ENCODE results near the gene NDUFAF7.
"Not testable (repeated sequence)": the region's sequence is repeated elsewhere in the genome, so short reads cannot be mapped to it uniquely, and the experiment has no call there.

The NDUFAF7 gene

DNA sequence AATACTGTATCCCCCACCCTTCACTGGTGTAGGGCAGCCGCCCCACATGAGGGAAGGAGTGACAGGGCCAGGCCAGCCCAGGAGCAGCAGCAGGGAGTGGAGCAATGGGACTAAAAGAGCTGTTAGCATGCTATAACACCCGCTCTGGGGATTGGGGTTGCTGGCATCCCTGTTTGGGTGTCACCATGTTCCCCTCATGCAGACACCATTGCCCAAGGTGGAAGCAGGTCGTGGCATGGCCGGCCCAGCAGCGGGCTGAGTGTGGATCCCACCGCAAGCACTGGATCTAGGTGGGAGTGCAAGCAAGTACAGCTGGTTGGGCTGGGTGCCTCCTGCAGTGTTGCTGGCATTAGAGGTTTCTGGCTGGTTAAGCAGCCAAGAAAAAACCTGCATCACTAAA is 39.7 kb upstream of the NDUFAF7 start:
- peaks cover 5% of the 10 kb centered on the region for H3K4me1 ChIP-seq (ENCODE audit: insufficient read depth, low read length, severe bottlenecking)
- no peak overlapping the region for H3K4me2 ChIP-seq (ENCODE audit: low read length)
- H3K9me2 ChIP-seq (ENCODE audit: low read depth, low read length): no peaks in the 10 kb centered on the region
- no peaks in the 10 kb centered on the region for H3F3A ChIP-seq (ENCODE audit: insufficient read depth, low read length)
- no peaks in the 10 kb centered on the region for H3K36me3 ChIP-seq (ENCODE audit: insufficient read depth, low read length)
- no peaks in the 10 kb centered on the region for H3K79me2 ChIP-seq (ENCODE audit: insufficient read depth, low read length)
- no peaks in the 10 kb centered on the region; the same call in 1 of the 2 replicates for H3K27me3 ChIP-seq (ENCODE audit: insufficient read depth, low read length)
- H3K9ac ChIP-seq (ENCODE audit: low read length): no peak overlapping the region
- no peak overlapping the region for H3K4me3 ChIP-seq (ENCODE audit: low read depth, low read length, poor library complexity, severe bottlenecking)
- no peak overlapping the region for H3K27ac ChIP-seq (ENCODE audit: low read depth, low read length, poor library complexity, severe bottlenecking)
- no peaks in the 10 kb centered on the region for H4K20me1 ChIP-seq (ENCODE audit: insufficient read depth, low read length)
- no peaks in the 10 kb centered on the region for H3K9me3 ChIP-seq (ENCODE audit: low read length)
- TF ChIP-seq CTCF (IDR thresholded peaks at IDR 0.05; ENCODE audit: low read length) (no peak), EZH2 (IDR thresholded peaks at IDR 0.05; ENCODE audit: borderline replicate concordance, low read length) (no peak)
- H2AFZ ChIP-seq (ENCODE audit: low read length): no peak overlapping the region

DNA sequence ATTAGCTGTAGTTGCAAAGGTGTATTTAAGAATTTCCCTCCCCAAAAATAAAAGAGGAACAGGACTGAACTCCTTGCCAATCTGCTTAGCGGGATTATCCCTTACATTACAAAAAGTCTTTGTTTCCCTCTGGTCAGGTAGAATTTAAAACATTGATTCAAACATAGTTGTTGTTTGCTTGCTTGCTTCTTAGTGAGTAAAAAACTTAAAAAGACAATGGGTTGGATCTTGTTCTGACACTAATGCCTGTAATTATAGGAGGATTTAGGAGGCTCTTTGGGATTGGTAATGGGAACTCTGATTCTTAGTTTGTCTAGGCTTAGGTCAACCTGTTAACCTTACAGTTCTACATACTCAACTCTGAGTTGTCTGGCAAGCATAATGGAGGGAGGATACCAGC is 38.9 kb upstream of the NDUFAF7 start:
- no peak overlapping the region for H3K4me3 ChIP-seq (ENCODE audit: low read depth, low read length, poor library complexity, severe bottlenecking)
- peaks cover 7% of the 10 kb centered on the region; the same call in 1 of the 2 replicates for H3K79me2 ChIP-seq (ENCODE audit: insufficient read depth, low read length)
- no peaks in the 10 kb centered on the region for H4K20me1 ChIP-seq (ENCODE audit: insufficient read depth, low read length)
- no peak overlapping the region for H3K27ac ChIP-seq (ENCODE audit: low read depth, low read length, poor library complexity, severe bottlenecking)
- no peak for TF ChIP-seq CTCF (IDR thresholded peaks at IDR 0.05; ENCODE audit: low read length)
- TF ChIP-seq EZH2 (IDR thresholded peaks at IDR 0.05; ENCODE audit: borderline replicate concordance, low read length): no peak
- no peaks in the 10 kb centered on the region; the same call in 1 of the 2 replicates for H3K27me3 ChIP-seq (ENCODE audit: insufficient read depth, low read length)
- H3K4me2 ChIP-seq (ENCODE audit: low read length): no peak overlapping the region
- no peak overlapping the region for H2AFZ ChIP-seq (ENCODE audit: low read length)
- no peaks in the 10 kb centered on the region for H3K36me3 ChIP-seq (ENCODE audit: insufficient read depth, low read length)
- no peak overlapping the region for H3K9ac ChIP-seq (ENCODE audit: low read length)
- H3K4me1 ChIP-seq (ENCODE audit: insufficient read depth, low read length, severe bottlenecking): peaks cover 8% of the 10 kb centered on the region
- no peaks in the 10 kb centered on the region for H3K9me3 ChIP-seq (ENCODE audit: low read length)
- no peaks in the 10 kb centered on the region for H3F3A ChIP-seq (ENCODE audit: insufficient read depth, low read length)
- H3K9me2 ChIP-seq (ENCODE audit: low read depth, low read length): no peaks in the 10 kb centered on the region

DNA sequence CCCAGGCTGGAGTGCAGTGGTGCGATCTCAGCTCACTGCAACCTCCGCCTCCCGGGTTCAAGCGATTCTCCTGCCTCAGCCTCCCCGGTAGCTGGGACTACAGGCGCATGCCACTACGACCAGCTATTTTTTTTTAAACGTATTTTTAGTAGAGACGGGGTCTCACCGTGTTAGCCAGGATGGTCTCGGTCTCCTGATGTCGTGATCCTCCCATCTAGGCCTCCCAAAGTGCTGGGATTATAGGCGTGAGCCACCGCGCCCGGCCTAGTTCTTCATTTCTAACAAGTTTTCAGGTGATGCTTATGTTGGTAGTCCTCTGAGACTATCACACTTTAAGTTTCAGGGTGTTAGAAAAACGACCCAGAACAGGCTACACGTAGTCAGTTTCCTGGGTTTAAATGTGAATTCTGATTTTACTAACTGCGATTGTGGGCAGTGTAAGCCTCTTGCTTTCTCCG is 35.6 kb upstream of the NDUFAF7 start:
- not testable (repeated sequence) for H3K9me2 ChIP-seq (ENCODE audit: low read depth, low read length); H3F3A ChIP-seq (ENCODE audit: insufficient read depth, low read length); H4K20me1 ChIP-seq (ENCODE audit: insufficient read depth, low read length); H3K27me3 ChIP-seq (ENCODE audit: insufficient read depth, low read length); H3K9me3 ChIP-seq (ENCODE audit: low read length)
- Histone ChIP-seq H3K36me3 (ENCODE audit: insufficient read depth, low read length) (peaks cover 25% of the 10 kb centered on the region), H3K4me3 (ENCODE audit: low read depth, low read length, poor library complexity, severe bottlenecking) (peak overlapping the region; percentile 79), H3K4me1 (ENCODE audit: insufficient read depth, low read length, severe bottlenecking) (peaks cover 28% of the 10 kb centered on the region), H2AFZ (ENCODE audit: low read length) (peak overlapping the region; percentile 82; the same call in 1 of the 2 replicates), H3K4me2 (ENCODE audit: low read length) (peak overlapping the region; percentile 75), H3K9ac (ENCODE audit: low read length) (peak overlapping the region; percentile 81), H3K27ac (ENCODE audit: low read depth, low read length, poor library complexity, severe bottlenecking) (peak overlapping the region; percentile 81), H3K79me2 (ENCODE audit: insufficient read depth, low read length) (peaks cover 31% of the 10 kb centered on the region)
